HCT116 (cell line): Measurements from ENCODE around the gene ITGB1BP1. TPM values are rescaled to one million over a fixed set of nuclear protein-coding genes. Genes with fewer than 3 reads are reported as not detected.

ENCODE experiments used
- ATAC-seq: fragments of 200-7000 bp; cut with Tn5 transposase; 2 replicates; pipeline ENCODE4 v1.9.1; 2020; ENCODE audit warnings: mild to moderate bottlenecking, moderate library complexity
- BruUV-seq: library from RNA; stranded (reverse); fragments of 400-500 nt; replicated peaks from 2 replicates; lab custom pipeline; 2021; lab: Mats Ljungman, UMichigan
- CTCF ChIA-PET: fragments of 300-600 bp; sonication (Branson Sonifier 250); formaldehyde crosslinking; loops from one replicate; lab custom pipeline; 2021; ENCODE audit warnings: antibody characterized with exemption; lab: Charles Lee
- POLR2A ChIA-PET: fragments of 300-600, 350-600 bp; sonication (Branson Sonifier 250); formaldehyde crosslinking; loops from one replicate; lab custom pipeline; 2021; ENCODE audit warnings: antibody characterized with exemption; lab: Charles Lee
- RAD21 ChIA-PET, 2 experiments: fragments of 300-600 bp; sonication (Branson Sonifier 250); formaldehyde crosslinking; loops; one replicate each; lab custom pipeline; 2023; ENCODE audit warnings: low total read pairs in 2 of 2; ENCODE audit not compliant: uncharacterized antibody in 2 of 2, unreplicated experiment in 2 of 2, low non-redundant PET in 1 of 2; lab: Charles Lee
- DNase-seq: peaks from one replicate; pipeline ENCODE4 v3.0.0-alpha.2; 2010; ENCODE audit warnings: low read depth, low spot score
- H2AFZ ChIP-seq: fragments of 200-600 bp; shearing (Covaris generic), sonication (generic); 2 replicates; pipeline ENCODE4 v1.6.1; 2017; ENCODE audit warnings: low read depth, mixed run types, mixed read lengths, antibody characterized with exemption, low read length; ENCODE audit not compliant: poor library complexity, severe bottlenecking
- H3K27ac ChIP-seq: 2 replicates; pipeline ENCODE4 v1.5.1; 2012; ENCODE audit warnings: low read depth, low read length
- H3K27me3 ChIP-seq: fragments of 200-600 bp; sonication (generic); 2 replicates; pipeline ENCODE4 v1.6.1; 2016; ENCODE audit warnings: mixed run types, low read length, mixed read lengths; ENCODE audit not compliant: insufficient read depth
- H3K36me3 ChIP-seq, 2 experiments: fragments of 200-500 bp in 1 of 2; fragments of 200-600 bp in 1 of 2; sonication (Bioruptor generic) in 1 of 2; sonication (generic) in 1 of 2; 2 replicates each; pipeline versions ENCODE4 v1.5.1 to v1.6.1; 2014 to 2016; ENCODE audit warnings: low read length in 2 of 2, inconsistent platforms in 1 of 2, mixed read lengths in 1 of 2, mixed run types in 1 of 2; ENCODE audit not compliant: insufficient read depth in 2 of 2, control insufficient read depth in 1 of 2
- H3K4me1 ChIP-seq, 2 experiments: fragments of 200-600 bp in 1 of 2; sonication (generic) in 1 of 2; 2 replicates each; pipeline versions ENCODE4 v1.5.1 to v1.6.1; 2012 to 2017; ENCODE audit warnings: low read length in 2 of 2, inconsistent platforms in 1 of 2, mild to moderate bottlenecking in 1 of 2, mixed read lengths in 1 of 2, mixed run types in 1 of 2, moderate library complexity in 1 of 2; ENCODE audit not compliant: insufficient read depth in 2 of 2, control insufficient read depth in 1 of 2
- H3K4me2 ChIP-seq: fragments of 200-600 bp; sonication (generic); 2 replicates; pipeline ENCODE4 v1.6.1; 2017; ENCODE audit warnings: mixed run types, low read length, mixed read lengths
- H3K4me3 ChIP-seq, 2 experiments: fragments of 200-600 bp in 1 of 2; sonication (generic) in 1 of 2; replicated peaks in 1 of 2; 2 replicates each; pipeline ENCODE4 v1.5.1; 2011 to 2016; ENCODE audit warnings: low read length in 2 of 2, control low read depth in 1 of 2, low read depth in 1 of 2, mild to moderate bottlenecking in 1 of 2, mixed read lengths in 1 of 2, mixed run types in 1 of 2
- H3K79me2 ChIP-seq: fragments of 200-600 bp; sonication (generic); 2 replicates; pipeline ENCODE4 v1.6.1; 2017; ENCODE audit warnings: mild to moderate bottlenecking, mixed run types, low read length, moderate library complexity, mixed read lengths; ENCODE audit not compliant: insufficient read depth
- H3K9ac ChIP-seq: fragments of 200-600 bp; sonication (generic); 2 replicates; pipeline ENCODE4 v1.6.1; 2016; ENCODE audit warnings: low read length, mixed read lengths
- H3K9me2 ChIP-seq: fragments of 200-600 bp; sonication (generic), shearing (Covaris generic); 2 replicates; pipeline ENCODE4 v1.6.1; 2017; ENCODE audit warnings: mixed run types, mild to moderate bottlenecking, moderate library complexity; ENCODE audit not compliant: insufficient read depth
- H3K9me3 ChIP-seq, 2 experiments: fragments of 200-500 bp in 1 of 2; fragments of 200-600 bp in 1 of 2; sonication (Bioruptor generic) in 1 of 2; sonication (generic) in 1 of 2; 2 replicates each; pipeline ENCODE4 v1.6.1; 2014 to 2017; ENCODE audit warnings: low read length in 2 of 2, mixed read lengths in 2 of 2, inconsistent platforms in 1 of 2, low read depth in 1 of 2, mild to moderate bottlenecking in 1 of 2, mixed run types in 1 of 2, moderate library complexity in 1 of 2; ENCODE audit not compliant: control insufficient read depth in 1 of 2, insufficient read depth in 1 of 2
- H4K20me1 ChIP-seq: fragments of 200-600 bp; sonication (generic), shearing (Covaris generic); 2 replicates; pipeline ENCODE4 v1.6.1; 2017; ENCODE audit warnings: mixed run types, mild to moderate bottlenecking, moderate library complexity; ENCODE audit not compliant: insufficient read depth
- EZH2 ChIP-seq: fragments of 200-600 bp; sonication (generic); IDR thresholded peaks from 2 replicates; pipeline ENCODE4 v1.6.1; 2017; ENCODE audit warnings: antibody characterized with exemption, mixed run types
- EZH2phosphoT487 ChIP-seq: fragments of 200-600 bp; IDR thresholded peaks from 2 replicates; pipeline ENCODE4 v1.6.1; 2018; ENCODE audit warnings: antibody characterized with exemption, borderline replicate concordance
- RAD21 ChIP-seq: IDR thresholded peaks from 2 replicates; pipeline ENCODE4 v1.6.1; 2012; ENCODE audit warnings: low read depth, mild to moderate bottlenecking
- SP1 ChIP-seq: IDR thresholded peaks from 2 replicates; pipeline ENCODE4 v1.6.1; 2012; ENCODE audit warnings: low read depth
- TCF7L2 ChIP-seq: IDR thresholded peaks from 2 replicates; pipeline ENCODE4 v1.7.0; 2011; ENCODE audit warnings: borderline replicate concordance, inconsistent platforms; ENCODE audit not compliant: insufficient read depth, insufficient read length; ENCODE audit errors: extremely low read depth
- ZBTB33 ChIP-seq: IDR thresholded peaks from 2 replicates; pipeline ENCODE4 v1.6.1; 2011; ENCODE audit warnings: mild to moderate bottlenecking, low read length, moderate library complexity; ENCODE audit not compliant: insufficient replicate concordance; ENCODE audit errors: extremely low read depth
- intact Hi-C: fragments of 100-400 bp; cut with micrococcal nuclease; formaldehyde crosslinking; loops from 2 replicates; pipeline ENCODE4 v1.10.0; 2022
- total RNA-seq: library from RNA; stranded (reverse); gene quantifications from one replicate; pipeline ENCODE4 v1.2.1, GENCODE V29; 2021; ENCODE audit not compliant: unreplicated experiment
- TF ChIP-seq, protein P1 (sequence below): IDR thresholded peaks from 2 replicates; pipeline ENCODE4 v1.6.1; 2012; ENCODE audit warnings: low read depth

The ITGB1BP1 gene
- total RNA-seq, 1 experiment from 2014 or later, result 86.9 TPM

DNA sequence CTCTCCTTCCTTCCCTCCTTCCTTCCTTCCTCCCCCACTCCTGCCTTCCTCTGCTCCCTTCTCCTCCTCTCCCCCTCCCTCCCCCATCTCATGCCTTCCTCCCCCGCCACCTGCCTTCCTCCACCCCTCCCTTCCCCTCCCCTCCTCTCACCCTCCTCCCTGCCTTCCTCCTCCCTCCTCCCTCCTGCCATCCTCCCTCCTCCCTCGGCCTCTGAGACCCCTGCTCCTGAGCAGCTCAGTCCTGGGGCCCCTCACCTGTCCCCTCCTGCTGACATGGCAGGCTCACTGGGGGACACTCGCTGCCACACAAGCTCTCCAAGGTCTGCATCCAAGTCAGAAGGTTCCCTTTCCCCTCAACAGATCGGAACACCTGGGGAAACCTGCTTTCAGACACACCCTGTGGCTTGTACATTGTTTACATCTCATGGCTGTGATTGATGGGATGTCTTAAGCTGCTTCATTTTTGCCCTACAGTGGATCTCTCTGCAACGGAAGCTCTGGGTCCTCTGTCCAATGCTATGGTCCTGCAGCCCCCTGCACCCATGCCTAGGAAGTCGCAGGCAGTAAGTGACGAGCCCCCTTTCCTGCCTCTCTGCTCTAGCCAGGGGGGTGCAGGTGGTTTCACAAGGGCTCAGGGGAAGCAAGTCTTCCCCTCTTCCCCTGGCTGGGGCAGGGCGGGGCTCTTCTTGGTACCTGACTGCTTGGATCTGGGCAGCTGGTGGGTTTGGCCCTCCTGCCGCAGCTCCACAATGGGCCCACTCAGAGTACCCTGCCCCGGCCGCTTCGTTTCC is 22.9 kb downstream of the ITGB1BP1 start:
- BruUV-seq, result no TSS peak
- ATAC-seq (no peak), DNase-seq (no peak)
- no peaks in the 10 kb centered on the region for H3K4me1 ChIP-seq
- H4K20me1 ChIP-seq, result no peaks in the 10 kb centered on the region
- ChIA-PET CTCF (no interaction called here), POLR2A (interaction anchor here (1.1 kb wide), 1 partner anchor 14 kb away, joined by 3 read pairs; no protein-coding TSS in a partner anchor), RAD21 (no interaction called here)
- intact Hi-C loops, result no loop called here
- no peaks in the 10 kb centered on the region for H3K79me2 ChIP-seq
- no peaks in the 10 kb centered on the region for H3K9me3 ChIP-seq
- no peak for TF ChIP-seq RAD21
- no peak for TF ChIP-seq SP1
- no peak for TF ChIP-seq EZH2phosphoT487
- H3K9me2 ChIP-seq, result no peaks in the 10 kb centered on the region
- H2AFZ ChIP-seq, result no peak overlapping the region
- no peaks in the 10 kb centered on the region for H3K27me3 ChIP-seq
- no peak overlapping the region for H3K27ac ChIP-seq
- no peak overlapping the region for H3K4me3 ChIP-seq
- H3K9ac ChIP-seq, result no peak overlapping the region
- no peak overlapping the region for H3K4me2 ChIP-seq
- H3K36me3 ChIP-seq, result no peaks in the 10 kb centered on the region

GRCh38 chr2:9398881-9399780 is 24.2 kb downstream of the ITGB1BP1 start:
- H3K27ac ChIP-seq, result no peak overlapping the region
- intact Hi-C loops, result no loop called here
- no peaks in the 10 kb centered on the region for H3K27me3 ChIP-seq
- no peak overlapping the region for H3K4me2 ChIP-seq
- H3K9me3 ChIP-seq, result no peaks in the 10 kb centered on the region
- POLR2A ChIA-PET, result no interaction called here
- H3K79me2 ChIP-seq, result no peaks in the 10 kb centered on the region
- BruUV-seq, result no TSS peak
- no peak overlapping the region for H2AFZ ChIP-seq
- CTCF ChIA-PET, result no interaction called here
- TF ChIP-seq, protein P1, sequence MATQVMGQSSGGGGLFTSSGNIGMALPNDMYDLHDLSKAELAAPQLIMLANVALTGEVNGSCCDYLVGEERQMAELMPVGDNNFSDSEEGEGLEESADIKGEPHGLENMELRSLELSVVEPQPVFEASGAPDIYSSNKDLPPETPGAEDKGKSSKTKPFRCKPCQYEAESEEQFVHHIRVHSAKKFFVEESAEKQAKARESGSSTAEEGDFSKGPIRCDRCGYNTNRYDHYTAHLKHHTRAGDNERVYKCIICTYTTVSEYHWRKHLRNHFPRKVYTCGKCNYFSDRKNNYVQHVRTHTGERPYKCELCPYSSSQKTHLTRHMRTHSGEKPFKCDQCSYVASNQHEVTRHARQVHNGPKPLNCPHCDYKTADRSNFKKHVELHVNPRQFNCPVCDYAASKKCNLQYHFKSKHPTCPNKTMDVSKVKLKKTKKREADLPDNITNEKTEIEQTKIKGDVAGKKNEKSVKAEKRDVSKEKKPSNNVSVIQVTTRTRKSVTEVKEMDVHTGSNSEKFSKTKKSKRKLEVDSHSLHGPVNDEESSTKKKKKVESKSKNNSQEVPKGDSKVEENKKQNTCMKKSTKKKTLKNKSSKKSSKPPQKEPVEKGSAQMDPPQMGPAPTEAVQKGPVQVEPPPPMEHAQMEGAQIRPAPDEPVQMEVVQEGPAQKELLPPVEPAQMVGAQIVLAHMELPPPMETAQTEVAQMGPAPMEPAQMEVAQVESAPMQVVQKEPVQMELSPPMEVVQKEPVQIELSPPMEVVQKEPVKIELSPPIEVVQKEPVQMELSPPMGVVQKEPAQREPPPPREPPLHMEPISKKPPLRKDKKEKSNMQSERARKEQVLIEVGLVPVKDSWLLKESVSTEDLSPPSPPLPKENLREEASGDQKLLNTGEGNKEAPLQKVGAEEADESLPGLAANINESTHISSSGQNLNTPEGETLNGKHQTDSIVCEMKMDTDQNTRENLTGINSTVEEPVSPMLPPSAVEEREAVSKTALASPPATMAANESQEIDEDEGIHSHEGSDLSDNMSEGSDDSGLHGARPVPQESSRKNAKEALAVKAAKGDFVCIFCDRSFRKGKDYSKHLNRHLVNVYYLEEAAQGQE, result no peak
- no peak for TF ChIP-seq ZBTB33
- no peak for TF ChIP-seq EZH2phosphoT487
- no peak for TF ChIP-seq EZH2
- no peak for TF ChIP-seq TCF7L2
- H3K9ac ChIP-seq, result no peak overlapping the region
- no peak; the same call in 1 of the 2 replicates for ATAC-seq
- no peaks in the 10 kb centered on the region for H4K20me1 ChIP-seq
- H3K4me1 ChIP-seq, result no peaks in the 10 kb centered on the region
- RAD21 ChIA-PET, result no interaction called here
- H3K36me3 ChIP-seq, result no peaks in the 10 kb centered on the region
- no peak for DNase-seq
- no peaks in the 10 kb centered on the region for H3K9me2 ChIP-seq
- H3K4me3 ChIP-seq, result no peak overlapping the region
